IMR-90 (cell line): ENCODE data around the gene KLHL30.

ENCODE experiments used
- MAFK ChIP-seq: IDR thresholded peaks from 2 replicates; pipeline ENCODE4 v1.6.1; 2012; ENCODE audit warnings: low read depth, low read length, improper control_type of control experiment
- MAZ ChIP-seq: IDR thresholded peaks from 2 replicates; pipeline ENCODE4 v1.6.1; 2012; ENCODE audit warnings: low read depth, mild to moderate bottlenecking, low read length, improper control_type of control experiment, moderate library complexity, borderline replicate concordance
- POLR2A ChIP-seq: IDR thresholded peaks from 2 replicates; pipeline ENCODE4 v1.6.1; 2012; ENCODE audit warnings: mild to moderate bottlenecking, low read depth, low read length
- RCOR1 ChIP-seq: IDR thresholded peaks from 2 replicates; pipeline ENCODE4 v1.6.1; 2012; ENCODE audit warnings: mild to moderate bottlenecking, low read length, improper control_type of control experiment; ENCODE audit not compliant: insufficient replicate concordance
- TF ChIP-seq, protein P1 (sequence below): fragments of 150-350 bp; IDR thresholded peaks from 2 replicates; pipeline ENCODE4 v1.6.1; 2017; ENCODE audit warnings: mild to moderate bottlenecking, antibody characterized with exemption, low read length, low read depth
- TF ChIP-seq, protein P2 (sequence below): conservative IDR thresholded peaks from 2 replicates; pipeline ENCODE4 v1.5.1; 2012; ENCODE audit warnings: mild to moderate bottlenecking, low read depth, low read length, improper control_type of control experiment

DNA sequence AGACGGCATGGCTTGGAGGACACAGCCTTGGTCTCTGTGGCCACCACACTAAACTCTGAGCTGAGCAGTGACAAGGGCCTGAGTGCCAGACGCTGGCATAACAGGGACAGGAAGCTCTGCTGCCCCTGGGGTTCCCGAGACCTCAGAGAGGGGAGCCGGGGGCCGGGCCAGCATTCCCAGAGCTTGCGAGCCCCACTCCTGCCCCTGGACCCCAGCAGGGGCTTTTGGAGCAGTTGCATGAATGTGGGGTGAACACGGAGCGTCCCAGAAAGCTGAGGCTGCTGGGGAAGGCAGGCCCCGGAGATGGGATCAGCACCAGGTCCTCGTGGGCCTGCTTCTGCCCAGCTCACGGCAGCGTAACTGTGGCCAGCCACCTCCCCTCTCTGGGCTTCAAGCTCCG is 12.7 kb downstream of the KLHL30 start:
- TF ChIP-seq, protein P1, sequence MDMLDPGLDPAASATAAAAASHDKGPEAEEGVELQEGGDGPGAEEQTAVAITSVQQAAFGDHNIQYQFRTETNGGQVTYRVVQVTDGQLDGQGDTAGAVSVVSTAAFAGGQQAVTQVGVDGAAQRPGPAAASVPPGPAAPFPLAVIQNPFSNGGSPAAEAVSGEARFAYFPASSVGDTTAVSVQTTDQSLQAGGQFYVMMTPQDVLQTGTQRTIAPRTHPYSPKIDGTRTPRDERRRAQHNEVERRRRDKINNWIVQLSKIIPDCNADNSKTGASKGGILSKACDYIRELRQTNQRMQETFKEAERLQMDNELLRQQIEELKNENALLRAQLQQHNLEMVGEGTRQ: no peak
- TF ChIP-seq, protein P2, sequence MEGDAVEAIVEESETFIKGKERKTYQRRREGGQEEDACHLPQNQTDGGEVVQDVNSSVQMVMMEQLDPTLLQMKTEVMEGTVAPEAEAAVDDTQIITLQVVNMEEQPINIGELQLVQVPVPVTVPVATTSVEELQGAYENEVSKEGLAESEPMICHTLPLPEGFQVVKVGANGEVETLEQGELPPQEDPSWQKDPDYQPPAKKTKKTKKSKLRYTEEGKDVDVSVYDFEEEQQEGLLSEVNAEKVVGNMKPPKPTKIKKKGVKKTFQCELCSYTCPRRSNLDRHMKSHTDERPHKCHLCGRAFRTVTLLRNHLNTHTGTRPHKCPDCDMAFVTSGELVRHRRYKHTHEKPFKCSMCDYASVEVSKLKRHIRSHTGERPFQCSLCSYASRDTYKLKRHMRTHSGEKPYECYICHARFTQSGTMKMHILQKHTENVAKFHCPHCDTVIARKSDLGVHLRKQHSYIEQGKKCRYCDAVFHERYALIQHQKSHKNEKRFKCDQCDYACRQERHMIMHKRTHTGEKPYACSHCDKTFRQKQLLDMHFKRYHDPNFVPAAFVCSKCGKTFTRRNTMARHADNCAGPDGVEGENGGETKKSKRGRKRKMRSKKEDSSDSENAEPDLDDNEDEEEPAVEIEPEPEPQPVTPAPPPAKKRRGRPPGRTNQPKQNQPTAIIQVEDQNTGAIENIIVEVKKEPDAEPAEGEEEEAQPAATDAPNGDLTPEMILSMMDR: no peak
- TF ChIP-seq POLR2A (no peak), MAZ (no peak), MAFK (no peak), RCOR1 (no peak)
